Ovary (tissue), 9 donors: ENCODE data around the gene PCNX1. TPM values are rescaled to one million over a fixed set of nuclear protein-coding genes. Genes with fewer than 3 reads are reported as not detected.

Source experiments
- DNase-seq, 5 donors: peaks; one replicate each; pipeline ENCODE4 v3.0.0-alpha.2; 2019 to 2020
- H3K27ac ChIP-seq, 2 donors: fragments of 200-600 bp; one replicate each; pipeline versions ENCODE4 v1.5.1 to v1.8.0; 2019 to 2022
- H3K27me3 ChIP-seq: fragments of 200-600 bp; one replicate; pipeline ENCODE4 v1.8.0; 2022
- H3K36me3 ChIP-seq: fragments of 200-600 bp; sonication (generic); one replicate; pipeline ENCODE4 v1.5.1; 2019
- H3K4me1 ChIP-seq: one replicate; pipeline ENCODE4 v1.8.1; 2013; ENCODE audit warnings: mild to moderate bottlenecking, moderate library complexity; ENCODE audit not compliant: insufficient read depth
- H3K4me3 ChIP-seq: fragments of 200-600 bp; sonication (generic); one replicate; pipeline ENCODE4 v1.5.1; 2017
- H3K9me3 ChIP-seq, 2 donors: fragments of 200-600 bp in 1 of 2; sonication (generic) in 1 of 2; one replicate each; pipeline versions ENCODE4 v1.5.1 to v1.8.1; 2013 to 2019; ENCODE audit warnings: mild to moderate bottlenecking in 1 of 2, moderate library complexity in 1 of 2
- EP300 ChIP-seq: sonication (generic); formaldehyde crosslinking; IDR thresholded peaks from one replicate; pipeline ENCODE4 v1.6.1; 2017; ENCODE audit warnings: antibody characterized with exemption
- POLR2A ChIP-seq: fragments of 450-650 bp; IDR thresholded peaks from one replicate; pipeline ENCODE4 v1.6.1; 2017; ENCODE audit warnings: antibody characterized with exemption, mild to moderate bottlenecking, moderate library complexity
- WGBS, 3 donors: extraction: QIAGEN DNeasy Blood & Tissue Kit in 1 of 3; methylation state at CpG; one replicate each; pipeline versions ENCODE4 v1.1.5 to v1.1.7; 2013 to 2017; 5-methylcytosine and 5-hydroxymethylcytosine counted together
- intact Hi-C, 4 donors: fragments of 100-400 bp; cut with DNase I; formaldehyde crosslinking; loops; one replicate each; pipeline versions ENCODE4 v1.11.0 to v1.15.1; 2022 to 2023
- polyA plus RNA-seq, 2 donors: library from polyadenylated mRNA; stranded (reverse); fragments of 200-250 nt in 1 of 2; fragments of 350-450 nt in 1 of 2; fragmentation: Illumina TruSeq in 1 of 2; extraction: RNeasy Lipid Tissue Mini Kit (QIAGEN cat#74804) in 1 of 2; gene quantifications; one replicate each; pipeline ENCODE4 v1.2.3, GENCODE V29; 2013 to 2014
- total RNA-seq, 7 donors: library from RNA; depleted of rRNA in 2 of 7; stranded (reverse); fragments of >200 nt in 2 of 7; fragmentation: NEBNext Ultra II Directional in 3 of 7; extraction: Animal tissue kit (Norgen Biotek cat#: 25700) in 3 of 7; gene quantifications; one replicate each; pipeline versions ENCODE4 v1.1.0 to v1.2.4, GENCODE V29; 2016 to 2023
- TF ChIP-seq, protein P1 (sequence below), 3 donors: fragments of 450-650 bp in 2 of 3; fragments of 200-600 bp in 1 of 3; IDR thresholded peaks; one replicate each; pipeline versions ENCODE4 v1.5.1 to v1.8.0; 2016 to 2022; ENCODE audit warnings: antibody characterized with exemption in 3 of 3, mild to moderate bottlenecking in 1 of 3
- donor health status: DM: no; HTN: no; CAD: no; lungs with moderate emphysema.
- donor health status: DM: no; HTN: no; CAD: no.
- donor health status: Bipolar disorder and iron deficiency.
- donor health status: DM: yes; HTN: yes; CAD: no.
- donor health status: DM: no; HTN: no; CAD: no.
- donor health status: DM: yes; HTN: yes; CAD: no.

Gene PCNX1
- total and polyA plus RNA-seq, 9 donors = 13.3 to 101 (median 69.5) TPM

GRCh38 chr14:70921669-70922068 lies 14.4 kb downstream of the PCNX1 start:
- H3K36me3 ChIP-seq = no peaks in the 10 kb centered on the region
- no peak overlapping the region for H3K4me3 ChIP-seq
- intact Hi-C loops = no loop called here
- H3K27ac ChIP-seq = no peak overlapping the region
- DNase-seq = no peak
- WGBS, 3 donors = 42 to 57% (median 53%) methylated on average over 1 of the region's 1 CpG
- H3K9me3 ChIP-seq = no peaks in the 10 kb centered on the region
- TF ChIP-seq POLR2A (no peak), EP300 (no peak)
- TF ChIP-seq, protein P1, sequence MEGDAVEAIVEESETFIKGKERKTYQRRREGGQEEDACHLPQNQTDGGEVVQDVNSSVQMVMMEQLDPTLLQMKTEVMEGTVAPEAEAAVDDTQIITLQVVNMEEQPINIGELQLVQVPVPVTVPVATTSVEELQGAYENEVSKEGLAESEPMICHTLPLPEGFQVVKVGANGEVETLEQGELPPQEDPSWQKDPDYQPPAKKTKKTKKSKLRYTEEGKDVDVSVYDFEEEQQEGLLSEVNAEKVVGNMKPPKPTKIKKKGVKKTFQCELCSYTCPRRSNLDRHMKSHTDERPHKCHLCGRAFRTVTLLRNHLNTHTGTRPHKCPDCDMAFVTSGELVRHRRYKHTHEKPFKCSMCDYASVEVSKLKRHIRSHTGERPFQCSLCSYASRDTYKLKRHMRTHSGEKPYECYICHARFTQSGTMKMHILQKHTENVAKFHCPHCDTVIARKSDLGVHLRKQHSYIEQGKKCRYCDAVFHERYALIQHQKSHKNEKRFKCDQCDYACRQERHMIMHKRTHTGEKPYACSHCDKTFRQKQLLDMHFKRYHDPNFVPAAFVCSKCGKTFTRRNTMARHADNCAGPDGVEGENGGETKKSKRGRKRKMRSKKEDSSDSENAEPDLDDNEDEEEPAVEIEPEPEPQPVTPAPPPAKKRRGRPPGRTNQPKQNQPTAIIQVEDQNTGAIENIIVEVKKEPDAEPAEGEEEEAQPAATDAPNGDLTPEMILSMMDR (IDR thresholded peaks at IDR 0.05) = no peak
- H3K27me3 ChIP-seq = no peaks in the 10 kb centered on the region
- H3K4me1 ChIP-seq = peaks cover 4% of the 10 kb centered on the region

- no peaks in the 10 kb centered on the region for H3K9me3 ChIP-seq
- DNase-seq = no peak
- no peaks in the 10 kb centered on the region for H3K36me3 ChIP-seq
- WGBS, 3 donors = 83 to 88% (median 85%) methylated on average over 2 of the region's 2 CpGs
- no peaks in the 10 kb centered on the region for H3K27me3 ChIP-seq
- no peak overlapping the region for H3K4me3 ChIP-seq
- no peak for TF ChIP-seq EP300
- TF ChIP-seq, protein P1 (IDR thresholded peaks at IDR 0.05) = no peak
- no peak for TF ChIP-seq POLR2A
- intact Hi-C loops = no loop called here
- peaks cover 3% of the 10 kb centered on the region for H3K4me1 ChIP-seq
- no peak overlapping the region for H3K27ac ChIP-seq
These were observed 17.3 kb downstream of the PCNX1 start for GRCh38 chr14:70924521-70924920.

- H3K4me3 ChIP-seq = no peak overlapping the region
- H3K9me3 ChIP-seq = no peaks in the 10 kb centered on the region
- 54 to 70% (median 63%) methylated on average over 5 of the region's 5 CpGs for WGBS, 3 donors
- no peaks in the 10 kb centered on the region for H3K36me3 ChIP-seq
- intact Hi-C loops = no loop called here
- no peak overlapping the region for H3K27ac ChIP-seq
- TF ChIP-seq, protein P1 (IDR thresholded peaks at IDR 0.05) = no peak
- TF ChIP-seq EP300 (no peak), POLR2A (no peak)
- no peak for DNase-seq
- H3K27me3 ChIP-seq = no peaks in the 10 kb centered on the region
- H3K4me1 ChIP-seq = peaks cover 4% of the 10 kb centered on the region
These were observed 19.1 kb downstream of the PCNX1 start for GRCh38 chr14:70926235-70926830.

DNA sequence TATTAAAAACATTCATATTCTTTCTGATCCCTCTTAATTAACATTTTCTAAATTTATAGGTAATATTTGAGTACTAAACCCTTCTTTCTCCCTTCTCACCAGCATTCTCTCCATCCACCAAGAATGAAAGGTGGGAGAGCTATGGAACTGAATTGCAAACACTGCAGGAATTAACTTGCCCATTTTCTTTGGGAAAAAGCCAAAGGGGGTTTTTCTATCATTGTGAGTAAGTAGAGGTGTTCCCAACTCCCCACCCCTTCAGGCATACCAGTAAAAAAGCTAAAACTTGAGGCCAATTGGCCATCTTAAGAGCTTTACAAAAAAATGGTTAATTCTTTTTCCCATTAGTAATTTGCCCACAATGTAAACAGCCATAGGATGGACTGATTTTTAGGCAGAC lies 23.7 kb downstream of the PCNX1 start:
- no peaks in the 10 kb centered on the region for H3K27me3 ChIP-seq
- DNase-seq = no peak
- H3K27ac ChIP-seq = no peak overlapping the region
- H3K36me3 ChIP-seq = no peaks in the 10 kb centered on the region
- TF ChIP-seq POLR2A (no peak), EP300 (no peak)
- TF ChIP-seq, protein P1 (IDR thresholded peaks at IDR 0.05) = no peak
- intact Hi-C loops = no loop called here
- no peak overlapping the region for H3K4me3 ChIP-seq
- H3K4me1 ChIP-seq = peaks cover 9% of the 10 kb centered on the region
- H3K9me3 ChIP-seq = no peaks in the 10 kb centered on the region
